GM12878 (cell line): ENCODE results near the gene NEK1.

Source experiments
- CTCF ChIP-seq, 3 experiments: IDR thresholded peaks in 2 of 3; conservative IDR thresholded peaks in 1 of 3; 2 replicates each; pipeline ENCODE4 v1.5.1; 2011; ENCODE audit warnings: low read depth in 3 of 3, low read length in 3 of 3, mild to moderate bottlenecking in 3 of 3, control low read depth in 2 of 3, moderate library complexity in 2 of 3, inconsistent platforms in 1 of 3, mixed read lengths in 1 of 3; ENCODE audit not compliant: control insufficient read depth in 2 of 3, insufficient read depth in 1 of 3; ENCODE audit errors: extremely low read depth in 1 of 3
- POLR2A ChIP-seq: IDR thresholded peaks from 2 replicates; pipeline ENCODE4 v1.6.1; 2011; ENCODE audit warnings: low read depth, mild to moderate bottlenecking, low read length

DNA sequence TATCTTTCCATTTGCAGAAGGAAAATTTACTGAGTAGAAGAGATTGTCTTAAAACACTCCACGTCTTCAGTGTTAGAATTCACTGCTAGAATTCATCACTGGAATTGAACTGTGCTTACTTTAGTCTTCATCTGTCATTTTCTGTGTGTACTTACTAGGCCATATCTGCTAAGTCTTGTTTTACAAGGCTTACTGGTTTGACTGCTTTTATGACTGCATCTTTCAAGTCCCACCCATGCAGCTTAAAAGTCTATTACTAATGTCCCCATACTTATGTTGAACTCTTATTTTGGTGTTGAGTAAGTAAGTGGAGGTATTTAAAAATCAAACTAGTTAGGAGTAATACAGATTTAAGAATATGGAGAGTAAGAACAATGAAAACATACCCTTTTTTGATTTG lies 22.6 kb upstream of the NEK1 start:
- TF ChIP-seq CTCF (IDR thresholded peaks at IDR 0.05 in 2 of 3, conservative IDR thresholded peaks at IDR 0.05 in 1 of 3; ENCODE audit: control insufficient read depth in 2 of 3, extremely low read depth in 1 of 3, insufficient read depth in 1 of 3, low read depth in 3 of 3, low read length in 3 of 3) (no peak), POLR2A (no peak)
